ENCODE results near the gene LCK.

Gene LCK

DNA sequence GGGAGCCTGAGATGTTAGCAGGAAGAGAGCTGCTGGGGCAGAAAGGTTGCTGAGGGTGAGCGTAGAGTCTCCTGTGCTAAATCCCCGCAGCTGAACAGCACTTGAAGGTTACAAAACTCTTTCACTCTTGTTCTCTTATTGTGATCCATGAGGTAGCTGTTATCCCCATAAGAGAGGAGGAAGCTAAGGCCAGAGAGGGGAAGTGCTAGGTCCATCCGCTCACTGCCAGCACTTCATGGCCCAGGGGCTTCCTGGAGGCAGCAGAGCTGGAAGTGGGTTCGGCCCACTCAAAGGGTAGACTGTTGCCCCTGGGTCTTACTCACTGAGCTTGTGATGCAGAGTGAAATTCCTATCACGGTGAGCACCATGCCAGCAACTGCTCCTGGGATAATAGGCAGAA is 34.5 kb upstream of the LCK start:
- no peak overlapping the region for H3K27ac ChIP-seq
- no peak for TF ChIP-seq ZFX (IDR thresholded peaks at IDR 0.05; ENCODE audit: borderline replicate concordance)
- TF ChIP-seq CTCF (IDR thresholded peaks at IDR 0.05): no peak

DNA sequence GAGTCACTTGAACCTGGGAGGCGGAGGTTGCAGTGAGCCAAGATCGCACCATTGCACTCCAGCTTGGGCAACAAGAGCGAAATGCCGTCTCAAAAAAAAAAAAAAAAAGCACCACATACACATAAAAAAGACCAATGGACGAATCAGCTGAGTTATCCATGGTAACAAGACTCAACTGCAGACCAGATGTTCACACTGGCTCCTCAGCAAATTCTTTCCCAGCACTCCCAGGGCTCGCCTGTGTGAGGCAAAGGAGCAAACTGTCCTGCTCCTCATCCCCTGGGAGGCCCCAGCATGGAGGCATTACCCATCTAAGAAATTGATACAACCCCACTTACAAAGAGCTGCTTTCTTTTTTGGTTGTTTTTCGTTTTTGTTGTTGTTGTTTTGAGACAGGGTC is 32.0 kb upstream of the LCK start:
- no peak for TF ChIP-seq CTCF (IDR thresholded peaks at IDR 0.05)
- no peak for TF ChIP-seq ZFX (IDR thresholded peaks at IDR 0.05; ENCODE audit: borderline replicate concordance)
- H3K27ac ChIP-seq: no peak overlapping the region

- H3K27ac ChIP-seq: peak overlapping the region; percentile 58; the same call in 1 of the 2 replicates
- TF ChIP-seq ZFX (IDR thresholded peaks at IDR 0.05; ENCODE audit: borderline replicate concordance): no peak
- no peak for TF ChIP-seq CTCF (IDR thresholded peaks at IDR 0.05)
Observed at GRCh38 chr1:32220746-32221580, 30.1 kb upstream of the LCK start.

GRCh38 chr1:32221581-32221979 is 29.5 kb upstream of the LCK start:
- peak overlapping the region; percentile 58 for H3K27ac ChIP-seq
- no peak for TF ChIP-seq CTCF (IDR thresholded peaks at IDR 0.05)
- no peak for TF ChIP-seq ZFX (IDR thresholded peaks at IDR 0.05; ENCODE audit: borderline replicate concordance)

DNA sequence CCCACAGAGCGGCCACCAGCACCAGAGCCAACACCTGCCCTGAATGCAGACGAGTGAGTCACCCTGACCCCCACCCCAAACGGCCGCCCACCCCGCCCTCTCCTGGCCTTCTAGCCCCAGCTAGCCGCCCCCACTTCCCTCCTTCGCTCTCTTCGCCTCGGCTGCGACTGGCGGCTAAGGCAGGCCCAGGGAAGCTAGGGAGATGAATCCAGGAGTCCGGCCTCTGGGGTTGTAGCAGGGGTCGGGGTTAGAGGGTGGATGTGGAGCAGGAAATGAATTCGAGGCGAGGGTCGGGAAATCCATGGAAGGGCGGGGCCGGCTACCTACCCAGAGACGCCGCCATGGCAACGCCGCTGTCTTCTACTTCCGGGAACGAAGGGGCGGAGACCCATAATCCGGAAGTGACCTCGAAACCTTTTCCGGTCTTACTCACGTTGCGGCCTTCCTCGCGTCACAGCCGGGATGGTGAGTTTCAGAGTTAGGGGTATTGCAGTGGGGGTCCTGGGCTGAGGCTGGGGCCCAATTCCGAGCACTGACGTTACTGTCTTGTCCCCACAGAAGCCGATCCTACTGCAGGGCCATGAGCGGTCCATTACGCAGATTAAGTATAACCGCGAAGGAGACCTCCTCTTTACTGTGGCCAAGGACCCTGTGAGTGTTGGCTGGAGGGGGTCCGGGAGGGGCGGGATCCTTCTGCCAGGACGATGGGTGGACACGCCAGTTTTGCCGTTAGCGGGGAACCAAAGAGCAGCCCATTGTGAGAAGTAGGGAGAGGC is 28.9 kb upstream of the LCK start, which contains the start of the genes EIF3I and TMEM234:
EIF3I (plus strand) TSS at position 428 of the 776 bp plus-strand sequence; CDS start at position 463, 35 bp downstream.
TMEM234 (minus strand) TSS at position 374 of the 776 bp plus-strand sequence; CDS start at position 343, 31 bp downstream.
- H3K27ac ChIP-seq: peak within 1 kb of the TSS; percentile 58
- TF ChIP-seq ZFX (IDR thresholded peaks at IDR 0.05; ENCODE audit: borderline replicate concordance) (no peak), CTCF (IDR thresholded peaks at IDR 0.05) (no peak)

DNA sequence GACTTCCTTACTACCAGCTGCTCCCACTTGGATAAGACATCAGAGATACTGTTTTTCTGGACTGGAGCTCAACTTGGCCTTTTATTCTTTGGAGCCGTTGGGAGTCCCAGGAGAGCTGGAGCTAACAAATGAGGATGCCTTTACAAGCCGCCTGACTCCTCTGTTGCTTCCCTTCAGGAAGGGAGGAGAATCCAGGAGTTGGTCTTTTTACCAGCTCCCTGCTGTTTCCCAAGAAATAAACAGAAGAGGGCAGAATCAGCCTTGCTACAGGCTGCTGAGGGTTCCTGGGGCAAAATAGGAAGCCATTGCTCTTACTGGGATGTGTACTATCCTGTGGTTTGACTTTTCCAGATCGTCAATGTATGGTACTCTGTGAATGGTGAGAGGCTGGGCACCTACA is 27.4 kb upstream of the LCK start:
- TF ChIP-seq ZFX (IDR thresholded peaks at IDR 0.05; ENCODE audit: borderline replicate concordance): no peak
- TF ChIP-seq CTCF (IDR thresholded peaks at IDR 0.05): no peak
- no peak overlapping the region for H3K27ac ChIP-seq

All from 22Rv1 (cell line).